ENCODE data around the gene COMMD7. TPM values are rescaled to one million over a fixed set of nuclear protein-coding genes. Genes with fewer than 3 reads are reported as not detected.

The COMMD7 gene
- total RNA-seq, 1 experiment from 2014 or later: 66.1 TPM

- WGBS (ENCODE audit: extremely low coverage, insufficient read length, low lambda C conversion rate): no CpG with 5 or more reads among the region's 6 CpGs
- no peaks in the 10 kb centered on the region; the same call in 1 of the 2 replicates for H3K27me3 Mint-ChIP-seq (ENCODE audit: low read depth)
- Histone ChIP-seq H3K56ac (ENCODE audit: insufficient read length, low read depth, low read length) (no peak overlapping the region), H2BK15ac (ENCODE audit: low read depth, low read length) (no peak overlapping the region), H2AK5ac (ENCODE audit: insufficient read length, low read length) (no peak overlapping the region), H3K9ac (ENCODE audit: extremely low read depth, insufficient read length, low read length) (peak overlapping the region; percentile 2), H4K8ac (replicated peaks; ENCODE audit: insufficient read length, low read depth, low read length) (no peak overlapping the region), H3K27me3 (ENCODE audit: insufficient read depth, low read length) (no peaks in the 10 kb centered on the region), H3K18ac (ENCODE audit: insufficient read length, low read depth, low read length) (no peak overlapping the region), H3K4ac (ENCODE audit: low read depth, low read length) (no peak overlapping the region), H2BK20ac (ENCODE audit: low read depth, low read length, poor library complexity, severe bottlenecking) (no peak overlapping the region), H3K79me2 (ENCODE audit: insufficient read depth, low read length) (no peaks in the 10 kb centered on the region), H3K4me1 (ENCODE audit: insufficient read depth, low read length) (peaks cover 15% of the 10 kb centered on the region; the same call in 1 of the 2 replicates), H4K5ac (ENCODE audit: insufficient read length, low read depth, low read length) (no peak overlapping the region), H3K14ac (ENCODE audit: insufficient read depth, low read length) (0 out of 2 replicates have a peak overlapping the region, but pooled peaks have one; percentile 38), H2BK120ac (ENCODE audit: low read depth, low read length, poor library complexity, severe bottlenecking) (no peak overlapping the region), H2AFZ (ENCODE audit: low read length) (no peak overlapping the region), H3K9me3 (ENCODE audit: control insufficient read depth, low read depth, low read length) (no peaks in the 10 kb centered on the region), H3K79me1 (ENCODE audit: insufficient read depth, low read depth, low read length, poor library complexity, severe bottlenecking) (no peaks in the 10 kb centered on the region), H4K91ac (ENCODE audit: insufficient read length, low read depth, low read length) (no peak overlapping the region), H3T11ph (ENCODE audit: low read length) (no peak overlapping the region), H2BK5ac (ENCODE audit: insufficient read length, low read length) (no peak overlapping the region), H3K27ac (ENCODE audit: insufficient read length, low read depth, low read length) (peak overlapping the region; percentile 98), H4K20me1 (ENCODE audit: control insufficient read depth, insufficient read depth, insufficient read length) (no peaks in the 10 kb centered on the region), H3K23ac (ENCODE audit: insufficient read length, low read depth, low read length) (no peak overlapping the region), H2BK12ac (ENCODE audit: insufficient read length, low read depth, low read length) (no peak overlapping the region), H3K4me2 (ENCODE audit: insufficient read depth, insufficient read length, low read length) (peak overlapping the region; percentile 20), H3K23me2 (ENCODE audit: insufficient read length, low read depth, low read length, poor library complexity, severe bottlenecking) (no peaks in the 10 kb centered on the region)
- peak overlapping the region; percentile 7 to 18; a peak in 3 of 5 replicates for H3K4me3 Mint-ChIP-seq
- DNase-seq: peak; percentile 69
- TF ChIP-seq, protein P1, sequence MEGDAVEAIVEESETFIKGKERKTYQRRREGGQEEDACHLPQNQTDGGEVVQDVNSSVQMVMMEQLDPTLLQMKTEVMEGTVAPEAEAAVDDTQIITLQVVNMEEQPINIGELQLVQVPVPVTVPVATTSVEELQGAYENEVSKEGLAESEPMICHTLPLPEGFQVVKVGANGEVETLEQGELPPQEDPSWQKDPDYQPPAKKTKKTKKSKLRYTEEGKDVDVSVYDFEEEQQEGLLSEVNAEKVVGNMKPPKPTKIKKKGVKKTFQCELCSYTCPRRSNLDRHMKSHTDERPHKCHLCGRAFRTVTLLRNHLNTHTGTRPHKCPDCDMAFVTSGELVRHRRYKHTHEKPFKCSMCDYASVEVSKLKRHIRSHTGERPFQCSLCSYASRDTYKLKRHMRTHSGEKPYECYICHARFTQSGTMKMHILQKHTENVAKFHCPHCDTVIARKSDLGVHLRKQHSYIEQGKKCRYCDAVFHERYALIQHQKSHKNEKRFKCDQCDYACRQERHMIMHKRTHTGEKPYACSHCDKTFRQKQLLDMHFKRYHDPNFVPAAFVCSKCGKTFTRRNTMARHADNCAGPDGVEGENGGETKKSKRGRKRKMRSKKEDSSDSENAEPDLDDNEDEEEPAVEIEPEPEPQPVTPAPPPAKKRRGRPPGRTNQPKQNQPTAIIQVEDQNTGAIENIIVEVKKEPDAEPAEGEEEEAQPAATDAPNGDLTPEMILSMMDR (conservative IDR thresholded peaks at IDR 0.05): no peak
- peaks cover 72 to 73% of the 10 kb centered on the region in 2 experiments for H3K4me1 Mint-ChIP-seq
- H3K27ac Mint-ChIP-seq: peak overlapping the region; percentile 65 to 98 (median 83)
- H3K36me3 Mint-ChIP-seq (ENCODE audit: insufficient read depth in 1 of 3, low read depth in 3 of 3): no peaks in the 10 kb centered on the region
- no peaks in the 10 kb centered on the region; a peak in 1 of 5 replicates for H3K9me3 Mint-ChIP-seq
Observed at GRCh38 chr20:32751702-32752457, 8.6 kb upstream of the COMMD7 start.
